Endothelial cell of umbilical vein (primary cell): Measurements from ENCODE around the gene STAB1. TPM values are rescaled to one million over a fixed set of nuclear protein-coding genes. Genes with fewer than 3 reads are reported as not detected.

Experiments
- BruUV-seq: library from RNA; stranded (reverse); fragments of 400-500 nt; replicated peaks from 2 replicates; lab custom pipeline; 2021; lab: Mats Ljungman, UMichigan
- CTCF ChIA-PET: fragments of 300-600, 350-600 bp; sonication (Branson Sonifier 250); formaldehyde crosslinking; loops from one replicate; lab custom pipeline; 2021; ENCODE audit warnings: antibody characterized with exemption, inconsistent platforms; lab: Charles Lee
- POLR2A ChIA-PET: fragments of 300-600, 350-600 bp; sonication (Branson Sonifier 250); formaldehyde crosslinking; loops from one replicate; lab custom pipeline; 2021; ENCODE audit warnings: antibody characterized with exemption, inconsistent platforms; lab: Charles Lee
- DNase-seq: peaks from one replicate; pipeline ENCODE4 v3.0.0-alpha.2; 2011; ENCODE audit warnings: low read depth, low spot score
- FAIRE-seq: peaks from 2 replicates; lab custom pipeline; 2011; peaks lifted over from hg19 to GRCh38; lab: Jason Lieb, UNC
- H2AFZ ChIP-seq: 2 replicates; pipeline ENCODE4 v1.6.0; 2012; ENCODE audit warnings: low read depth, low read length, control low read depth, inconsistent platforms
- H3K27ac ChIP-seq: 2 replicates; pipeline ENCODE4 v1.5.1; 2011; ENCODE audit warnings: low read depth, mild to moderate bottlenecking, control low read depth, low read length, moderate library complexity; ENCODE audit not compliant: insufficient read depth
- H3K27me3 ChIP-seq, 2 experiments: 2 replicates each; pipeline versions ENCODE4 v1.6.0 to v1.6.1; 2011; ENCODE audit warnings: low read length in 2 of 2, mixed read lengths in 1 of 2; ENCODE audit not compliant: control insufficient read depth in 2 of 2, insufficient read depth in 2 of 2
- H3K36me3 ChIP-seq, 2 experiments: 2 replicates in 1 of 2; 3 replicates in 1 of 2; pipeline ENCODE4 v1.5.1; 2011; ENCODE audit warnings: low read length in 2 of 2, mild to moderate bottlenecking in 1 of 2, moderate library complexity in 1 of 2; ENCODE audit not compliant: control insufficient read depth in 2 of 2, insufficient read depth in 2 of 2; ENCODE audit errors: extremely low read depth in 1 of 2
- H3K4me1 ChIP-seq: 3 replicates; pipeline ENCODE4 v1.5.1; 2011; ENCODE audit warnings: mild to moderate bottlenecking, low read length; ENCODE audit not compliant: control insufficient read depth, insufficient read depth; ENCODE audit errors: extremely low read depth
- H3K4me2 ChIP-seq: 2 replicates; pipeline ENCODE4 v1.6.1; 2011; ENCODE audit warnings: low read length, control low read depth, mixed read lengths; ENCODE audit not compliant: insufficient read depth
- H3K4me3 ChIP-seq, 3 experiments: fragments of 200-600 bp in 1 of 3; sonication (generic), shearing (Covaris generic) in 1 of 3; replicated peaks in 1 of 3; 2 replicates each; pipeline ENCODE4 v1.5.1; 2011 to 2016; ENCODE audit warnings: control low read depth in 3 of 3, low read length in 3 of 3, mild to moderate bottlenecking in 2 of 3, inconsistent platforms in 1 of 3, low read depth in 1 of 3, moderate library complexity in 1 of 3; ENCODE audit not compliant: insufficient read depth in 1 of 3
- H3K79me2 ChIP-seq: 2 replicates; pipeline ENCODE4 v1.6.0; 2012; ENCODE audit warnings: low read length, inconsistent platforms; ENCODE audit not compliant: control insufficient read depth, insufficient read depth
- H3K9ac ChIP-seq: replicated peaks from 2 replicates; pipeline ENCODE3; 2011; ENCODE audit warnings: low read length, control low read depth; ENCODE audit not compliant: insufficient read depth; ENCODE audit errors: extremely low read depth
- H3K9me1 ChIP-seq: replicated peaks from 3 replicates; pipeline ENCODE4 v1.6.0; 2011; ENCODE audit warnings: mild to moderate bottlenecking, low read length; ENCODE audit not compliant: control insufficient read depth, insufficient read depth; ENCODE audit errors: extremely low read depth
- H3K9me3 ChIP-seq: replicated peaks from 2 replicates; pipeline ENCODE4 v1.5.1; 2012; ENCODE audit warnings: low read length, inconsistent platforms; ENCODE audit not compliant: control insufficient read depth, insufficient read depth
- H4K20me1 ChIP-seq: replicated peaks from 2 replicates; pipeline ENCODE3; 2011; ENCODE audit warnings: mild to moderate bottlenecking, low read length; ENCODE audit not compliant: control insufficient read depth, insufficient read depth; ENCODE audit errors: extremely low read depth
- CTCF ChIP-seq, 2 donors: IDR thresholded peaks; 1 replicate in 1 of 2; 2 replicates in 1 of 2; pipeline ENCODE4 v1.5.1; 2011; ENCODE audit warnings: low read length in 2 of 2, mild to moderate bottlenecking in 2 of 2, moderate library complexity in 2 of 2, control low read depth in 1 of 2, inconsistent platforms in 1 of 2, low read depth in 1 of 2; ENCODE audit not compliant: insufficient read depth in 1 of 2; ENCODE audit errors: extremely low read depth in 1 of 2
- MYC ChIP-seq: IDR thresholded peaks from one replicate; pipeline ENCODE4 v1.6.1; 2011; ENCODE audit warnings: mild to moderate bottlenecking, low read depth, low read length
- dilution Hi-C: fragments of 300-500 bp; cut with MboI; formaldehyde crosslinking; loops from one replicate; pipeline ENCODE4 v1.15.0; 2019; ENCODE audit warnings: low sequenced_read_pairs; ENCODE audit not compliant: extremely low pct_ligation_motif_present
- intact Hi-C: fragments of 100-400 bp; cut with micrococcal nuclease; formaldehyde crosslinking; loops from one replicate; pipeline ENCODE4 v1.10.0; 2022
- polyA plus RNA-seq, 4 experiments: library from polyadenylated mRNA; depleted of rRNA in 3 of 4; stranded (reverse) in 3 of 4; unstranded in 1 of 4; fragments of >200 nt; gene quantifications; 2 replicates each; pipeline versions ENCODE4 v1.2.1 to v1.2.3, GENCODE V29; 2011 to 2012; ENCODE audit warnings: missing spikeins in 1 of 4
- total RNA-seq: library from RNA; stranded (reverse); gene quantifications from 2 replicates; pipeline ENCODE4 v1.2.3, GENCODE V29; 2021

Gene STAB1
- total and polyA plus RNA-seq, 2 donors (not counting 3 experiments of a cell fraction or from before 2014, with no cell fraction given) = 369 TPM

GRCh38 chr3:52481819-52482521 is 13.2 kb upstream of the STAB1 start:
- H3K9me1 ChIP-seq = no peaks in the 10 kb centered on the region

More at GRCh38 chr3:52481819-52482521, 13.2 kb upstream of the STAB1 start:
- DNase-seq (peak; percentile 29), FAIRE-seq (peak; percentile 18)
- ChIA-PET POLR2A (no interaction called here), CTCF (interaction anchor here (0.5 to 2.0 kb wide), 8 partner anchors 9 to 61 kb away, joined by 3 to 13 read pairs (median 4); partner anchors contain the start of gene STAB1)
- Histone ChIP-seq H3K27me3 (no peaks in the 10 kb centered on the region), H3K36me3 (peaks cover 14 to 81% of the 10 kb centered on the region in 2 experiments), H3K4me1 (no peaks in the 10 kb centered on the region), H4K20me1 (no peaks in the 10 kb centered on the region), H3K79me2 (no peaks in the 10 kb centered on the region), H3K9ac (no peak overlapping the region), H3K27ac (no peak overlapping the region), H3K4me3 (no peak overlapping the region), H3K9me3 (no peaks in the 10 kb centered on the region), H2AFZ (no peak overlapping the region), H3K4me2 (no peak overlapping the region)
- dilution Hi-C loops = no loop called here
- TF ChIP-seq CTCF (IDR thresholded peaks at IDR 0.05; ENCODE audit: extremely low read depth in 1 of 2, insufficient read depth in 1 of 2, low read depth in 1 of 2, low read length in 2 of 2) (peak; percentile 66 to 71), MYC (no peak)
- no TSS peak for BruUV-seq
- intact Hi-C loops = no loop called here
